Upper lobe of left lung (tissue), 4 donors: ENCODE measurements around the gene ANAPC5.

ENCODE experiments used
- EP300 ChIP-seq, 4 donors: sonication (generic); formaldehyde crosslinking; IDR thresholded peaks; one replicate each; pipeline ENCODE4 v1.5.1; 2017; ENCODE audit warnings: antibody characterized with exemption in 4 of 4, control low read depth in 2 of 4
- POLR2A ChIP-seq, 4 donors: fragments of 450-650 bp; IDR thresholded peaks; one replicate each; pipeline ENCODE4 v1.5.1; 2016 to 2017; ENCODE audit warnings: antibody characterized with exemption in 4 of 4, mild to moderate bottlenecking in 2 of 4
- TF ChIP-seq, protein P1 (sequence below), 6 experiments: fragments of 450-650 bp in 4 of 6; fragments of 200-600 bp in 2 of 6; sonication (generic) in 2 of 6; IDR thresholded peaks; one replicate each; pipeline ENCODE4 v1.5.1; 2016 to 2019; ENCODE audit warnings: antibody characterized with exemption in 6 of 6

DNA sequence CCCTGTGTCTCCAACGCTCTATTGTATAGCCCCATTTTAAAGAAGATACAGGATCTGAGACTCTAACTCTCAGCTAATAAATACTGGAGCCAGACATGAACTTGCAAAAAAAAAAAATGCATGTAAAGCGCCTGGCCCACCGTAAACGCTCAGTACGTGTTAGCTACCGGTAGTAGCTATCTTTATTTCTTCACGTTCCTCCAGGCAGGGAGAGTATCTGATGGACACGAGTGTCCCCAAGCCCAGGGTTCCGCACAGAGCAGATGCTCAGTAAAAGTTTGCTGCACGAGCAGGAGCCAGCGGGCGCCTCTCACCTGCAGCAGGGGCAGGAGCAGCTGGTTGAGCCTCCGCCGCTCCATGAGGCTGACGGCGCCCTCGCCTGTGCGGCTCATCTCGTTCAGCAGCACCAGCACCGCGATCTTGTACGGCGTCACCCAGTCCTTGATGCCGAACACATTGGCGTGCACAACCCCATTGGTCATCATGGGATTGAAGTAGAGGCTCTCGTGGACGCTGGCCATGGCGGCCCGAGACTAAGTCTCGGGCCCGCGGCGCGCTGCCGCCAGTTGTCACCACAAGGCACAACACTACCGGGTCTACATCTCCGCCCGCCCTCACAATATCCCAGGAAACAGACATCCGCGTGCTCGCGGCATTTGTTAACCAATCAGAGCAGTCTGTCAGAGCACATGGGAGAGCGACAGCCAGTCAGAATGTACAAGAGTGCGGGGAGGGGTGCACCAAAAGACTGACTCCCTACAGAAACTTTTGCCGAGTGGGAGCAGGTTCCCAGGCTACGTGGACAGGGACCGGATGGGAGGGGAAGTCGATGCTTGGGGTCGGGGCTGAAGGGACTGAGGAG lies at the start of gene ANAPC5:
- TF ChIP-seq, protein P1, sequence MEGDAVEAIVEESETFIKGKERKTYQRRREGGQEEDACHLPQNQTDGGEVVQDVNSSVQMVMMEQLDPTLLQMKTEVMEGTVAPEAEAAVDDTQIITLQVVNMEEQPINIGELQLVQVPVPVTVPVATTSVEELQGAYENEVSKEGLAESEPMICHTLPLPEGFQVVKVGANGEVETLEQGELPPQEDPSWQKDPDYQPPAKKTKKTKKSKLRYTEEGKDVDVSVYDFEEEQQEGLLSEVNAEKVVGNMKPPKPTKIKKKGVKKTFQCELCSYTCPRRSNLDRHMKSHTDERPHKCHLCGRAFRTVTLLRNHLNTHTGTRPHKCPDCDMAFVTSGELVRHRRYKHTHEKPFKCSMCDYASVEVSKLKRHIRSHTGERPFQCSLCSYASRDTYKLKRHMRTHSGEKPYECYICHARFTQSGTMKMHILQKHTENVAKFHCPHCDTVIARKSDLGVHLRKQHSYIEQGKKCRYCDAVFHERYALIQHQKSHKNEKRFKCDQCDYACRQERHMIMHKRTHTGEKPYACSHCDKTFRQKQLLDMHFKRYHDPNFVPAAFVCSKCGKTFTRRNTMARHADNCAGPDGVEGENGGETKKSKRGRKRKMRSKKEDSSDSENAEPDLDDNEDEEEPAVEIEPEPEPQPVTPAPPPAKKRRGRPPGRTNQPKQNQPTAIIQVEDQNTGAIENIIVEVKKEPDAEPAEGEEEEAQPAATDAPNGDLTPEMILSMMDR (IDR thresholded peaks at IDR 0.05) = peak in 2 of 6 experiments; percentile 29 to 44
- TF ChIP-seq EP300 (IDR thresholded peaks at IDR 0.05) (no peak), POLR2A (IDR thresholded peaks at IDR 0.05) (peak in 3 of 4 donors; percentile 69 to 88 (median 82))
